HG02870 (cell line): ENCODE results near the gene KIR2DL1.
"Not testable (repeated sequence)": the region's sequence is repeated elsewhere in the genome, so short reads cannot be mapped to it uniquely, and the experiment has no call there.

ENCODE experiments used
- ATAC-seq: cut with Tn5 transposase; IDR thresholded peaks from one replicate; pipeline ENCODE4 v1.9.1; 2021; ENCODE audit warnings: mild to moderate bottlenecking, moderate library complexity; ENCODE audit not compliant: unreplicated experiment

KIR2DL1 gene

GRCh38 chr19:54769646-54770045, at the start of gene KIR2DL1:
KIR2DL1 (plus strand) TSS chr19:54769793; CDS start chr19:54769851, 58 bp downstream.
- ATAC-seq = not testable (repeated sequence)

DNA sequence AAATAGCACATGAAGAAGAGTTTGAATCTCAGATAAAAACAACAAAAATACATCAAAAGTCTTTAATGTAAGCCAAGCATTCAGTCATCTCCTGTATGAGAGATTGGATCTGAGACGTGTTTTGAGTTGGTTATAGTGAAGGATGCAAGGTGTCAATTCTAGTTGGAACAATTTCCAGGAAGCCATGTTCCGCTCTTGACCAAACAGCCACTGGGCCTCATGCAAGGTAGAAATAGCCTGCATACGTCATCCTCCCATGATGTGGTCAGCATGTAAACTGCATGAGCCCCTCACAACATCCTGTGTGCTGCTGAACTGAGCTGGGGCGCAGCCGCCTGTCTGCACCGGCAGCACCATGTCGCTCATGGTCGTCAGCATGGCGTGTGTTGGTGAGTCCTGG, 45.5 kb upstream of the KIR2DL1 start, which contains the start of gene KIR3DL3:
KIR3DL3 (plus strand) TSS at position 301 of the 400 bp plus-strand sequence; CDS start at position 356, 55 bp downstream.
- ATAC-seq = no peak

DNA sequence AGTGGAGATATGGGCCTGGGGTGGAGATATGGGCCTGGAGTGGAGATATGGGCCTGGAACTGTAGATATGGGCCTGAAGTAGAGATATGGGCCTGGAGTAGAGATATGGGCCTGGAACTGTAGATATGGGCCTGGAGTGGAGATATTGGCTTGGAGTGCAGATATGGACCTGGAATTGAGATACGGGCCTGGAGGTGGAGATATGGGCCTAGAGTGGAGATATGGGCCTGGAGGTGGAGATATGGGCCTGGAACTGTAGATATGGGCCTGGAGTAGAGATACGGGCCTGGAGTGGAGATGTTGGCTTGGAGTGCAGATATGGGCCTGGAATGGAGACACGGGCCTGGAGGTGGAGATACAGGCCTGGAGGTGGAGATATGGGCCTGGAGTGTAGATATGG, 44.9 kb upstream of the KIR2DL1 start:
- ATAC-seq = no peak

- no peak for ATAC-seq
These were observed 44.3 kb upstream of the KIR2DL1 start for GRCh38 chr19:54725321-54725720.

- ATAC-seq = no peak
These were observed 42.0 kb upstream of the KIR2DL1 start for GRCh38 chr19:54727562-54727961.

DNA sequence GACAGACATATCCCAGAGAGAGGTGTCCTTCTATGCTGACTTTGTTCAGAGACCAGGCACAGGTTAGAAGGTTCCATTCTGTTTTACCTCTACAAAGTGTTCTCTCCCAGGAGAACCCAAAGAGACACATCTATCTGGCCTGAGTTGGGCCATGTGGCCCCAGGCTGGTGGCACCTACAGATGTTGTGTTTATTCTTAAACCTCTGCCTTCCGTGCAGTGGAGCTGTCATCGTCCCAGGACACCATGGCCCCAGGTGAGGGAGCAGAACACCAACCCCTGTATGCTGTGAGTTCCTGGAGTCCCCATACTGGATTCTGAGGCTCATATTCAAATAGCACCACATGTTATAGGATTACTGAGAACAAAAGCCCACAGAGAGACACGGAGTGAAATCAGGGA, 41.4 kb upstream of the KIR2DL1 start:
- no peak for ATAC-seq

DNA sequence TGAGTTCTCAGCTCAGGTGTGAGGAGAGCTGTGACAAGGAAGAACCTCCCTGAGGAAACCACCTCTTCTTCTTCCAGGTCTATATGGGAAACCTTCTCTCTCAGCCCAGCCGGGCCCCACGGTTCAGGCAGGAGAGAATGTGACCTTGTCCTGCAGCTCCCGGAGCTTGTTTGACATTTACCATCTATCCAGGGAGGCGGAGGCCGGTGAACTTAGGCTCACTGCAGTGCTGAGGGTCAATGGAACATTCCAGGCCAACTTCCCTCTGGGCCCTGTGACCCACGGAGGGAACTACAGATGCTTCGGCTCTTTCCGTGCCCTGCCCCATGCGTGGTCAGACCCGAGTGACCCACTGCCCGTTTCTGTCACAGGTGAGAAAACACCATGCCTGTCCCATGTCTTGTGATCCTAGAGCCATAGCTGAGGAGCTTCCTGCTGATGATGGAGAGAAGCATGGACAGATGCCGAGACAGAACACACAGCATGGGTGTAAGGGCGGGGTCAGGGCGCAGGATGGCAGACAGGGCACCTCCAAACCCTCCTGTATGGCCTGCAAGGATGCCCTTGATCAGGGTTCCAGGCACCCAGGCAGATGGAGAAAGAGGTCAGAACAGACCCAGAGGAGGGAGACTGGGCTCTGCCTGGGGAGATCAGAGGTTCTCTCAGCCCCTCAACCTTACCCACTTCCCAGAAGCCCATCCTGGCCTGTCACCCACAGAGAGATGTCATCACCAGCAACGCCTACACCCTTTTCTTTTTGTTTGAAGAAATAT, 40.0 kb upstream of the KIR2DL1 start:
- ATAC-seq = no peak

DNA sequence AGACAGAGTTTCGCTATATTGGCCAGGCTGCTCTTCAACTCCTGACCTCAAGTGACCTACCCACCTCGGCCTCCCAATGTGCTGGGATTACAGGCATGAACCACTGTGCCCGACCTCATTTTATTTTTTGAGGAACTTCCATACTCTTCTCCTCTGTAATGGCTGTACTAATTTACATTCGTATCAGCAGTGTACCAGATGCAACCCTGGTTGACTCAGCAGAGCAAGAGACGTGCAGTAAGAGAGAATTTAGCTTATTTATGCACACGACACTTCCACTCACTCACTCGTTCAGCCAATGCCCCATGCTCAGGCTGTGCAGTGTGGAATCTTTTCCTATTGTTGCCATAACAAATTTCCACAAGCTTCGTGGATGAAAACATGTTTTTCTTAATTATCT, 38.4 kb upstream of the KIR2DL1 start:
- no peak for ATAC-seq

- not testable (repeated sequence) for ATAC-seq
These were observed 31.3 kb upstream of the KIR2DL1 start, which contains the start of gene KIR2DL3 for GRCh38 chr19:54738306-54738705. KIR2DL3 (plus strand) TSS chr19:54738513; CDS start chr19:54738546, 33 bp downstream.

GRCh38 chr19:54738715-54739114, 30.9 kb upstream of the KIR2DL1 start:
- no peak for ATAC-seq

GRCh38 chr19:54739587-54740497, 29.8 kb upstream of the KIR2DL1 start:
- ATAC-seq = no peak

DNA sequence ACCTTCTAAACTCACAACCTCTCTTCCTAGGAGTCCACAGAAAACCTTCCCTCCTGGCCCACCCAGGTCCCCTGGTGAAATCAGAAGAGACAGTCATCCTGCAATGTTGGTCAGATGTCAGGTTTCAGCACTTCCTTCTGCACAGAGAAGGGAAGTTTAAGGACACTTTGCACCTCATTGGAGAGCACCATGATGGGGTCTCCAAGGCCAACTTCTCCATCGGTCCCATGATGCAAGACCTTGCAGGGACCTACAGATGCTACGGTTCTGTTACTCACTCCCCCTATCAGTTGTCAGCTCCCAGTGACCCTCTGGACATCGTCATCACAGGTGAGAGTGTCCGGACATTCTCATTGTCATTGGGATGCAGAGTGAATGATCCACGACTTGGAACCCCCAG, 27.6 kb upstream of the KIR2DL1 start:
- ATAC-seq = not testable (repeated sequence)

DNA sequence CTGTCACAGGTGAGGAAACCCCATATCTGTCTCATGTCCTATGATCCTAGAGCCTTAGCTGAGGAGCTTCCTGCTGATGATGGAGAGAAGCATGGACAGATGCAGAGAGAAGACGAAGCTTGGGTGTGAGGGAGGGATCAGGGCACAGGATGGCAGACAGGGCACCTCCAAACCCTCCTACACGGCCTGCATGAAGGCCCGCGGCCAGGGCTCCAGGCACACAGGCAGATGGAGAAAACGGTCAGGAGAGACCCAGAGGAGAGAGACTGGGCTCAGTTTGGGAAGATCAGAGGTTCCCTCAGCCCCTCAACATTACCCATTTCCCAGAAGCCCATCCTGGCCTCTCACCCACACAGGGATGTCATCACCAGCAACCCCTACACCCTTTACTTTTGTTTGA, 25.5 kb upstream of the KIR2DL1 start:
- not testable (repeated sequence) for ATAC-seq

DNA sequence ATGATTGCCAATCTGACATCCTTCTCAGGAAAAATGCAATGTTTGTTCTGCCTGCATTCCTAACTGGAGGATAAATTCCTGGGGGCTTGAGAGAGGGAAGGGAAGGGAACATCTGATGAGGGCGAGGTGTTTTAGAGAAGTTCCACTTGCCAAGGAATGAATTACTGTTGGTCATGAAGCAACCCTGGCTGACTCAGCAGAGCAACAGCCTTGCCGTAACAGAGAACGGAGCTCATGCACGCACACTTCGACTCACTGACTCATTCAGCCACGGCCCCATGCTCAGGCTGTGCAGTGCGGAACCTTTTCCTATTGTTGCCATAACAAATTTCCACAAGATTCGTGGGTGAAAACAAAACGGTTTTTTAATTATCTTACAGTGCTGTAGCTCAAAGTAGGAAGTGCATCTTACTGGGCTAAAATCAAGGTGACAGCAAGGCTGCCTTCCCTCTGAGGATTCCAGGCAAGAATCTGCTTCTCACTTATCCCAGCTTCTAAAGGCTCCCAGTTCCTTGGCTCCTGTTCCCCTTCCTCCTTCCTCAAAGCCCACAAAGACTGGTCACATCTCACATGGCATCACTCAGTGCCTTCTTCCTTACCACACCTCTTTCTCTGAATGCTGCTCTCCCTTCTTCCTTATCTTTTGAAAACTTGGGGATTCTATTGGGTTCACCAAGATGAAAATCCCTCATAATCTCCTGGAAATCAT, 21.8 kb upstream of the KIR2DL1 start:
- not testable (repeated sequence) for ATAC-seq

GRCh38 chr19:54750276-54750675, 19.3 kb upstream of the KIR2DL1 start:
- not testable (repeated sequence) for ATAC-seq

DNA sequence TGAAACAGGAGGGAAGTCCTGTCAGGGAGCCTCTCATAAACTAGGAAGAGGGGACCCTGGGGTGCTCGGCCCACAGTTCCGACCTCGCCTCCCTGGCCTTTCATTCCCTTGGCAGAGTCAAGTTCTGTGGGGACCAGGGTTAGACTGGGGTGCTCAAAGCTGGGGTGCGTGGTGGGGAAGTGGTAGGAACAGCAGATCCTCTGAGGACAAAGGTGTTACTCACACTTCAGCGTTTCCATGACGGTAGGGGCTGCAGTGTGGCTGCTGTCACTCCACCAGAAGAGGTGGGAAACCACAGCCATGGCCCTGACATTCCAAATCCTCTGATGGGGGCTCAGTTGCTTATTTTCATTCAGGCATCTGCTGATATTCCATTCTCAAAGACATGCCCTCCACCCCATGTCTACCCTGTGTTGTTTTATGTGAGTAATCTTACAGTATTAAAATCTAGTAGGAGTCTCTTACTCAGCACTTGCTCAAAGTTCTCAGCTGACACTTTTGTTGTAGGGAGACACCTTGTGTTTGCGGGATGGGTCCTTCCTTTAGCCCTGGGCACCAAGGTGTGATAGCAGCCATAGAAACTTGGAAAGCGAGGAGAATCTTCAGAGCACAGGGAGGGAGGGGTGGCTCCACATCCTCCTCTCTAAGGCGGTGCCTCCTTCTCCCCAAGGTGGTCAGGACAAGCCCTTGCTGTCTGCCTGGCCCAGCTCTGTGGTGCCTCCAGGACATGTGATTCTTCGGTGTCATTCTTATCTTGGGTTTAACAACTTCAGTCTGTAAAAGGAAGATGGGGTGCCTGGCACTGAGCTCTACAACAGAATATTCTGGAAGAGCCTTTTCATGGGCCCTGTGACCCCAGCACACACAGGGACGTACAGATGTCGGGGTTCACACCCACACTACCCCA, 13.1 kb upstream of the KIR2DL1 start:
- ATAC-seq = not testable (repeated sequence)

DNA sequence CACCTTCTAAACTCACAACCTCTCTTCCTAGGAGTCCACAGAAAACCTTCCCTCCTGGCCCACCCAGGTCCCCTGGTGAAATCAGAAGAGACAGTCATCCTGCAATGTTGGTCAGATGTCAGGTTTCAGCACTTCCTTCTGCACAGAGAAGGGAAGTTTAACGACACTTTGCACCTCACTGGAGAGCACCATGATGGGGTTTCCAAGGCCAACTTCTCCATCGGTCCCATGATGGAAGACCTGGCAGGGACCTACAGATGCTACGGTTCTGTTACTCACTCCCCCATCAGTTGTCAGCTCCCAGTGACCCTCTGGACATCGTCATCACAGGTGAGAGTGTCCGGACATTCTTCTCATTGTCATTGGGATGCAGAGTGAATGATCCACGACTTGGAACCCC, 11.0 kb upstream of the KIR2DL1 start:
- not testable (repeated sequence) for ATAC-seq

- ATAC-seq = not testable (repeated sequence)
These were observed 5.4 kb upstream of the KIR2DL1 start for GRCh38 chr19:54764219-54764618.

DNA sequence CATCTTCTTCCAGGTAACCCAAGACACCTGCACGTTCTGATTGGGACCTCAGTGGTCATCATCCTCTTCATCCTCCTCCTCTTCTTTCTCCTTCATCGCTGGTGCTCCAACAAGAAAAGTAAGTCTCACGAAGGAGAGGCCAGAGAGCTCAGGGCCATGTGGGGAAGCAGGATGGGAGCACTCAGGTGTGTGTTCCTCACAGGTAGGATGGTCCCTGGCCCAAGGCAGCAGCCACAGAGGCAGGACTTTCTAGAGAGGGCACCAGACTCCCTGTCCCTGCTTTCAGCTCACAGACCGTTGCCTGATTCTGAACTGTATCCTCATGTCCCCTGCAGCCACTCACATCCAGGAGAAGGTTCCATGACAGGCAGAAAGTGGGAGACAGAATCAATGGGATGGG, 3.1 kb upstream of the KIR2DL1 start:
- not testable (repeated sequence) for ATAC-seq

- not testable (repeated sequence) for ATAC-seq
These were observed 918 bp downstream of the KIR2DL1 start for GRCh38 chr19:54770511-54770910.
